ENCODE measurements around the gene EFCAB6.

Gene EFCAB6

DNA sequence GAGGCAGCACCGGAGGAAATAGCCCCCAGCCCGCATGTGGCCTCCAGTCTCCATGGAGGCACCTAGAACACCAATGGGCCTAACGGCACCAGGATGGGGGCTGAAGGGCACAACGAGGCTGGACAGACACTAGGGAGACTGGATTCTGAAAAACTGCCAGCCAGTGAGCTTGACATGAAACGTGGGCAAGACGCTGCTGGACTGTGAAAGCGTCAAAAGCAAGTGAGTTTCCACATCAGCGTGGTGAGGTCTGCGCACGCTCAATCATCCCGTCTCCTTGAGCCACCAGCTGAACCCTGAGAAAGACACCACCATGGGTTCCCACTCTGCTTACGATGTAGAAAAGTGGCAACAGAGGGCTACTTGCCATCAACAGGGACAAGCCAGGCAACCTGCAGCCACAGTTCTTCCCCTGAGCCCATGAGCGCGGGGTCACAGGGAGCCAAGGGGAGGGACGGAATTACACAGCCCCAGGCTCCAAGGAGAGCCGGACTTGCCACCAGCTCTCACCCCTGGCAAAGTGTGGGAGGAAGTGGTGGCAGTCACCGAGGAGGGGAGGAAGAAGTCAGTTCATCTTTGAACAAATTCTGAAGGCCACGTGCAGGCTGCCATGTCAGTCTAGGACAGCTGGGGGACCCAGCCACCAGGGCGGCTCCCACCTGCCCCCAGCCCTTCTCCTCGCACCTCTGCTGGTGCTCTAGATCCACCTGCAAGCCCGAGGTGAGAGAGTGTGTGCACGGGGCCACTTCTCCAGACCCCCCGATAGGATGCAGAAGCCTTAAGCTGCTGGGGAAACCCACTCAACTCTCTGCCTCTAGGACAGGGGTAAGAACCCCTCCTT lies 269.2 kb downstream of the EFCAB6 start:
- no peak for DNase-seq

GRCh38 chr22:43541462-43542407 lies 270.4 kb downstream of the EFCAB6 start:
- no peak for DNase-seq

DNA sequence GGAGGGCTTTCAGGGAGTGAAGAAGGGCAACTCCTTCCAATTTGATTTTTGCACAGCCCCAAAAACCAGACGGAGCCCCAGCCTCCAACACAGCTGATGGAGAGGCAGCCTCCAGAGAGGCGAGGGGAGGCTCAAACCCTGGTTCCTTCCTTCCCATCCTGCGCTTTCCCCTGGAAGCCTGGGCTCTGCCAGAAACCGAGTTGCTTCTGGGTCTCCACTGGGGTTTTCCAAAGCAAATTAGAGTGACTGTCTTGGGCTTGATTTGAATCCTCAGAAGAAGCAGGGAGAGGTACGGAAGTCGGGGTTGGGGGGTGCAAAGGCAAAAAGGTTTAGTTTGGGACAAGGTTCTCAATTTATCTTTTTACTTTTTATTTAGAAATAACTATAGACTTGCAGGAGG lies 271.1 kb downstream of the EFCAB6 start:
- no peak for DNase-seq

DNA sequence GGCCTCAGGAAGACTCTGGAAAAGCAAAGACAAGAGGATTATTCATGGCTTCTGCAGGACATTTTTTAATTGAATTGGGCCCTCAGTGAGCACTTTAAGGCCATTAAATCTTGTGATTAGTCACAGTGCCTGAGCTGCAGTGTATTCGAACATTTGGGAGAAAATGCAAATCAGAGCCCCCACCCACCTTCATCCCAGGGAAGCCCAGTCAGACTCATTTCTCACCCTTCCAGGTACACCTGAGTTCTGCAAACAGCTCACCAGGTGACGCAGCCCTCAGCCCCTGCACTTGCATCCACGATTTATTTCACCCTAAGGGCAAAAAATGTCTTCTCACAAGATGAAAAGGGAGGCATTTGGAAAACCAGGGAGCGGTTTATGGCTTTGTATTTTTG lies 271.6 kb downstream of the EFCAB6 start:
- DNase-seq = no peak

DNA sequence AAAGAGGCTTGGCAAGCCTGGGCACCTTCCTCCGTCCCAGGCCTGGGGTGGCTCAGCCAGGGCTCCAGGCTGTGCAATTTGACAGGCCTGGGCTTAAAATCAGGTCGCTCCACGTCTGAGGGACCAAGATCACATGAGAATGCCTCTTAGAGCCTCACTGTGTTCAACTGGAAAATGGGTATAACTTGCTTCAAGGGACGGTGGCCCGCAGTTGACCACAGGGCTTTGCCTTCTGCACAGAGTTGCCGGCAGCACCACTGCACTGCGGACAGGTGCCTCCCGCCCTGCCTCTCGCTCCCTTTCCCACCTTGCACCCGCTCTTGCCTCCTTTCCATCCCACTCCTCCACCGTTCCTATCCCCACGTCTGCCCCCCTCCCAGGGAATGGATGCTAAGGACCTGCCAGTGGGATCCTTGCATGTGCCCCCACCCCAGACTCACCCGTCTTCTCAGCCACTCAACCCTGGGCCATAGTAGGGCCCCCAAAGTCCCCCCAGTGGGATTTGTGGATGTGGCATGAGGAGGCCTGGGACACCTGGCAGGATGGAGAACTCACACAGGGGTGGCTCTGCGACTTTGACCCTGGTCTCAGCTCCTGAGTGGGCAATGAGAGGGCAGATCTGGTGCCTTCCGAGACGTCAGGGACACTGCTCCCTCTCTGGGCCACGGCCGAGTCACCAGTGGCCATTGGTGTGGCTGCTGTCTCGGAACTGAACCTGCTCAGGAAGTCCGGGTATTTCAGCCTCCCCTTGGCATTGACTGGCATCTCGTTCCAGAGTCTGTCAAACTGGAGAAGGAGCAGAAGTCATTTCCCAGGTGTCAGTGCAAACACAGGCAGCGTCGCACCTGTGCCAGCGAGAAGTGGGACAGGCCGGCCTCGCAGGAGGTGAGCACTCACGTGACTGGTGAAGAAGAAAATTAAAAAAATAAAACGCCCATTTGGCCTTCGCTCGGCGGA lies 272.3 kb downstream of the EFCAB6 start:
- DNase-seq = no peak

- no peak for DNase-seq
Measured at GRCh38 chr22:43537019-43537585, 275.0 kb downstream of the EFCAB6 start.

DNA sequence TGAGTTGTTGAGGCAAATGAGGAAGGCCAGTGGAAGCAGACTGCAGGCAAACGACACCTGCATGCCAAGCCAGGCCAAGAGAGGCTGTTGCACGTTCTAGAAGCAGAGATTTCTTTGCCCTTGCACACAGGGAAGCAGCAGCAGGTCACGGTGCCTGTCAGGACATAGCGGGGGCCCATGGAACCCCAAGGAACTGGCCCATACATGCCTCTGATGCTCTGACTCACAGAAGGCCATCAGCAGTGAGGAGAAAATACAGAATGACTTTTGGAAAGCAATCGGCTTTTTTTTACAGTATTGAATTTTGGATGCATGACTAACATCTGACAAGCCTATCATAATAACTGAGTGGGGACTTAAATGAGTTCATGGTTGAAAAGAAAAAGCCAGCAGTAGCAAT lies 276.4 kb downstream of the EFCAB6 start:
- no peak for DNase-seq

DNA sequence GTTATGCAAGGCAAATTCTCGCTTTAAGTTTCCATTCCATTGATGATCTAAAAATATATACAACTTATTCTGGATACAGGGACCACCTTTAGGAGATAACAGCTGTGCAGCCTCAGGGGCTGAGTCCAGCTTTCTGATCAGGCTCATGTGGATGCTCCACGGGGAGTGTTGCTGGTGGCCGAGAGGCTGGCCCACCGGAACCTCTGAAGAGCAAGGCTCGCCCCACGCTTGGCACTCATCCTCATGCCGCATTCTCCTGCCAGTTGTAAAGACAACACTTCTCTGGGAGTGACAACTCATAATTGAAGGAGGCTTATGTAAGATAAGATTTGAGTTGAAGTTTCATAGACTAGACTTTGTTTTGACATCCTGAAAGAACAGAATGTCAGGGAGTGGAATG lies 276.8 kb downstream of the EFCAB6 start:
- DNase-seq = no peak

- no peak for DNase-seq
Measured at GRCh38 chr22:43534916-43535315, 277.2 kb downstream of the EFCAB6 start.

DNA sequence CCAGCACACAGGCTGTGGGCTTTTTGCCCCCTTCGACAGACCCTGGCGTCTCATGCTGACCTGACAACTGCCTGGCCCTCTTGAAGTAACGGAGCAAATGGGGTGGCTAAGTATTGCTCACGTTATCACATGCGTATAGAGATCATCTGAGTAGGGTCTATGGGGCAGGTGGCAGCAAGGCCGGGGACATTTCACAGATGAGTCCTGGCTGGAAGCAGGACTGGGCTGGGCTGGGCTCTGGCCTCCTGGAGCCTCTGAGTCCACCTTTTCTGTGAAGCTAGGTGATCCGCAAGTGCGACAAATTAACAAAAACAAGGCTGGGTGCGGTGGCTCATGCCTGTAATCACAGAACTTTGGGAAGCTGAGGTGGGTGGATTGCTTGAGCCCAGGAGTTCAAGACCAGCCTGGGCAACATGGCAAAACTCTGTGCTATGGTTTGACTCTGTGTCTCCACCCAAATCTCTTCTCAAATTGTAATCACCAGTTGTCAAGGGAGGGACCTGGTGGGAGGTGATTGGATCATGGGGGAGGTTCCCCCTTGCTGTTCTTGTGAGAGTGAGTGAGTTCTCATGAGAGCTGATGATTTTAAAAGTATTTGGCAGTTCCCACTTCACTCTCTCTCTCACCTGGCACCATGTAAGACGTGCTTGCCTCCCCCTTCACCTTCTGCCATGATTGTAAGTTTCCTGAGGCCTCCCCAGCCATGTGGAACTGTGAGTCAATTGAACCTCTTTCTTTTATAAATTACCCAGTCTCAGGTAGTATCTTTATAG lies 278.3 kb downstream of the EFCAB6 start:
- no peak for DNase-seq

DNA sequence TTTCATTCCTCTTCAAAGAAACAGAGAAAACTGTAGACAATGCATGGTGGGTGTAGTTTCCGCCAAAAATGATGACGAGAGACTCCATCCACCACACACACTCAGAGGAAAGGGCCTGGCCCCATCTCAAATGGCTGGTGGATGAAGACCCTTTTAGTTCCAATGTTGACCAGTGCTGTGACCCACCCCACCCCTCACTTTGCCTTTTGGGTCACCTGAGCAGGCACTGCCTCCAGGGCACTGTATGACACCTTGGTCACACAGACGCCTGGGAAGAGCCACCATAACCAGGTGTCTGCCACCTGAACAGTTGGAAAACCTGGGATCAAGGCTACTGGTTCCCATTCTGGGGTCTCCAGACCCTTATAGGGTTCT lies 279.0 kb downstream of the EFCAB6 start:
- no peak for DNase-seq

DNA sequence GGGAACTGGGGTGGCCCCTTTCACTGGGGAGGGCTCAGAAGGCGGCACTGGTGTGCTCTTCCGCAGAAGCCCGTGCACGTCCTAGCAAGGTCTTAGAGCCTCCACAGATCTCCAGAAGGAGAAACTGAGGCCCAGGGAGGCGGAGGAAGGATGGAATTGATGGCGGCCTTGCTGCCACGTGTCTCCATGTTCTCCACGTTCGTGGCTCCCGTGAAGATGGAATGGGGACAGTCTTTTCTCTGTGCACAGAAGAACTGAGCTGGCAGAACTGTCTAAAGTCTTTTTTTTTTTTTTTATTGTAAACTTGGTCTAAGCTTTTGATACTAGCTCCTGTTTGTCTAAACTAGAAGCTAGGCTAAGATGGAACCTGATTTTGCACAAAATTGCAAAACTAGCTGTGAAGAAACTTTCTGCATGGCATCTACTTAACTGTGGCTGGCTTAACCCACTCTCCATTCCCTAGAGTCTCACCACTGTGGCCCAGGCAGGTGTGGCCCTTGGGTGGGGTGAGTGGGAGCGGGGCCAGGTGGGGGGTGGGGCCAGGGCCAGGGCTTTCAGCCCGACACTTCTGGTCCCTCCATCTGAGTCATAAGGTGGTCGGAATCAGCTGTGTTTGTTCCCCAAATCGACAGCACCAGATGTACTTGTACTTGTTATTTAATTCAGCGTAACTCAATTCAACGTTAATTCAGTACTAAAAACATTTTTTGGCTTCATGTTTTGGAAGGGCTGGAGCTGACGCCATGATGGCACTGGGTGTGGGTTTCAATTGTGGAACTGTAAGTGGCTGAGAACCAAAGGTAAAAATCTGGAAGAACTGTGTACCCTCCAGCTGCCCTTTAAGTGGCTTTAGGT lies 279.6 kb downstream of the EFCAB6 start:
- DNase-seq = no peak

DNA sequence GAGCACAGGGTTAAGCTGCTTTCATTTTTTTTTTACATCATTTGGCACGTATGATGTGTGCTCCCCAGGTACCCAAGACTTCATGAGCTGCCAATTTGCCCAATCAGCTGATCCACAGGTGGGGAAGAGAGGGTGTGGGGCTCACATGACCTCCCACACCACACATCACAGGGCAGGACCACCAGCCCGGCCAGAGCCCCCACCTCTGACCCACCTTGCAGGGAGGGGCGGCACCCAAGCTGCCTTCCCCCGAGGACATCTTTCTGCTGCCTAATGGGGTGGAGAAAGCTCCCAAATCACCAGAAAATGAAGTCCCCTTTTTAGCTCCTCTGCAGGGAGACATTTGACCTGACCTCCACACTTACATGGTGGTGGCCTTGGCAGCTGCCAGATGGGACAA lies 280.5 kb downstream of the EFCAB6 start:
- no peak for DNase-seq

DNA sequence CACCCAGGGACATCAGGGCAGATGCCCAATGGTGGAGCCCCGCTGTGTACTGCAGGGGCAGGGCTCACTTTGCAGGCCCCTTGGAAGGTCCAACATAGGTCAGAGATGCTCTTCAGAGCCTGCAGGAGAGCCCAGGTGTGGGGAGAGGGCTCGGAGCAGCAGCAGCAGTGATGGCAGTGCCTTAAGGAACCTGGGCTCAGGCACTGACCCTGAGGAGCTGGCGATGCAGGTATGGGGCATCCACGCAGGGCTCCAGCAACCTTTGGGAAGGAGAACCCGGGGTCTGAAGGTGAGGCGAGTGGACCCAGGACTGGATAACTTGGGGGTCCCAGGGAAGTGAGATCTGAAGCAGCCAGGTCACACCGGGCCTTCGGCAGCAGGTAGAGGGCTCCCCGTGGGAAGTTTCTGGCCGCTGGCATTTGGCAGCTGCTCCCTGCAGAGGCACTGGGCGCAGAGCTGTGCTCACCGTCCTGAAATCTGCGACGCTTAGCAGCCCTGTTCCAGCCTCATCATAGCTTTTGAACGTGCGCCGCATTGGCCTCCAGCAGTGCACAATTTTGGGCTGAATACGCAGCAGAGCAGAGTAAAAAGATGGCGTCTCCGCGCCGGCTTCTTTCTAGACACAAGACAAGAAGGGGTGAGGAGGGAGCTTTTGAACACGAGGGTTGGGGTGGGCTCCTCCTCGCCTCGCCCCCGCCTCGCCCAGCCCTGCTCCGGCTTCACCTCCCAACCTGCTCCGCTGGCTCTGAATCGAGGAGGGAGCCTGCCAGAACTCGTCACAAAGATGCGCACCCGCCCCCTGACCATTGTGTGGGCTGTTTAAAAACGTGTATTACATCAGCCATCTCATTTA lies 281.5 kb downstream of the EFCAB6 start:
- DNase-seq = no peak

DNA sequence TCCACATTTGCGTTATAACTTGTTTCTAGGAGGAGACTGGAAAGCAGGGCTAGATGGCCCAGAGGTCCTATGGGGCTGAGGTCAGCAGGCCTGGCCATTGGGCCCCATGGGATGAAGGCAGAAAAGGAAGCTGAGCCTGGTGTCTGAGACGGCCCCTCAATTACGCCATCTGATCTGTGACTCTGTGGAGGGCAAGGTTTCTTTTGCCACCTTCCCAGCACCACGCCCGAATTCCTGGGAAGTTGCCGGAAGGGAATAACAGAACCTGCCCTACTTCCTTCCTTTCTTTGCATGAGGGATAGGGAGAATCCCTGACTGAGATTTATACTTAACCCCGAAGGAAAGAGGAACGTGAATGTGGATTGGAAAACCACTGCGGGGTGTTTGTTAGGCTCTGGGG lies 282.2 kb downstream of the EFCAB6 start:
- no peak for DNase-seq

DNA sequence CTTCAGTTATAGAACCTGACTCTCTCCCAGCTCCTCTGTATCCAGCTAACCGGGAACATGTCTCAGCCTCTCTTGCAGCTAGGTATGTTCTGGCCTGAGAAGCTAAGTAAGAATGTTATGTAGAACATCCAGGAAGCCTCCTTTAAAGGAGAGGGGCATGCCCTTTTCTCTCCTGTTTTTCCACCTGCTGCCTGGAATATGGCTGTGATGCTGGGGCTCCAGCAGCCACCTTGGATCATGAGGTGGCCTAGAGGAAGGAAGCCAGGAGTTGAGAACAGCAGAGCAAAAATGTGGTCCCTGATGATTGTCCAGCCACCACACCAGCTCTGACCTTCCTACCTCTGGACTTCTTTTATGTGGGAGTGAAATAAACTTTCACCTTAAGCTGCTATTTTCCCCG lies 282.6 kb downstream of the EFCAB6 start:
- no peak for DNase-seq

GRCh38 chr22:43528601-43529360 lies 283.3 kb downstream of the EFCAB6 start:
- no peak for DNase-seq

DNA sequence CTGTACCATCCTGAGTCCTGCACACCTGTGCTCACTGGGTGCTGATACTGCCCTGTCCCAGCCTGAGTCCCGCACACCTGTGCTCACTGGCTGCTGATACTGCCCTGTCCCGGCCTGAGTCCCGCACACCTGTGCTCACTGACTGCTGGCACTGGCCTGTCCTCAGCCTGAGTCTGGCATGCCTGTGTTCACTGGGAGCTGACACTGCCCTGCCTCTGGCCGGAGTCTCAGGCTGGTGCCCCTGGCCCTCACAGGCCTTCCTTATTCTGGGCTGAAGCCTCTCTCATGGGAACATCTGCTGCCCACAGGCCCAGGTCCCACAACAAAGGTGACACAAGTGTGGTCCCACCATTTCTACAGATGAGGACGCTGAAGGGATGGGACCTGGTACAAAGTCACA lies 285.2 kb downstream of the EFCAB6 start:
- DNase-seq = no peak

DNA sequence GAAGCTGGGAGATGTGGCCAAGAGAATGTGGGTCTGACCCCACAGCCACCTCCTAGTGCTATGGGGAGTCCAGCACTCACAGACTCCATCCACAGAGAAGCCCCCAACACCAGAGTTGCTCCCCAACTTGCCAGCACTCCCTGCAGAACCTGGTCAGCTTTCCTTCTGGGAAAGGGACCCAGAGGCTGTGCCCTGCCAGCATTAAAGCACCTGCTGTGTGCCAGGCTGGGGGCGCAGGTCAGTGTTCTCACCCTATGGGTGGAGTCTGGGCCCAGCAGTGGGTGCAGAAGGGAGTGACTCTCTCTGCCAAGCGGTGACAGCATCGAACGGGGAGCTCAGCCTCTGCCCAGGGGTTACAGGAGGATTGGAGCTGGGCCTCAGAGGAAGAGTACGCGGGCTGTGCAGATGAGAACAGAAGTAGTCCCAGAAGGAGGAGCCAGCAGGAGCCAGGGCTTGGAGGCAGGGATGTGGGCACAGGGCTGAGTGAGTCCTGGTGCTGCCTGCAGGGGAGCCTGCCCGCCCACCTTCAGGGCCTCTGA lies 285.9 kb downstream of the EFCAB6 start:
- no peak for DNase-seq
